Uterus (tissue), 4 donors: ENCODE data around the gene USF1. TPM values are rescaled to one million over a fixed set of nuclear protein-coding genes. Genes with fewer than 3 reads are reported as not detected.

ENCODE experiments used
- small RNA-seq: library from RNA; depleted of rRNA; stranded (forward); fragments of <200 nt; gene quantifications from one replicate; pipeline ENCODE3, GENCODE V24; 2016
- total RNA-seq, 4 donors: library from RNA; depleted of rRNA in 3 of 4; stranded (reverse); fragments of >200 nt in 3 of 4; gene quantifications; one replicate each; pipeline versions ENCODE4 v1.1.0 to v1.2.4, GENCODE V29; 2014 to 2023
- donor health status: DM: yes; HTN: yes; CAD: no.

Gene USF1
- total RNA-seq, 4 donors from 2014 or later, result 20.7 to 71.8 (median 44.2) TPM

Small RNAs within 50 kb of the gene (small RNA-seq; reads per million reads assigned to genes)
- gene AL591806.2, result not detected

Other genes with a start within 250 kb of the USF1 start
- under 1 TPM in 2 of 4 donors, not detected in 2; 0.35 to 0.70 TPM for gene LY9, start 249.8 kb downstream of the USF1 start, total RNA-seq
- gene CD244, start 183.1 kb downstream of the USF1 start, total RNA-seq, result 1 to 10 TPM in 1 of 4 donors, under 1 TPM in 1, not detected in 2; 0.52 to 1.2 TPM
- 1 to 10 TPM in 1 of 4 donors, under 1 TPM in 1, not detected in 2; 0.90 to 1.2 TPM for gene ITLN1, start 160.8 kb downstream of the USF1 start, total RNA-seq
- gene ITLN2, start 91.2 kb downstream of the USF1 start, total RNA-seq, result not detected
- gene F11R, start 24.8 kb downstream of the USF1 start, total RNA-seq, result 10 to 100 TPM; 22.6 to 45.3 (median 26.6) TPM
- gene TSTD1, start 7.0 kb downstream of the USF1 start, total RNA-seq, result 10 to 100 TPM in 1 of 4 donors, 1 to 10 TPM in 1, not detected in 2; 5.6 to 20.3 TPM
- 1 to 10 TPM in 3 of 4 donors, under 1 TPM in 1; 0.88 to 3.4 (median 2.6) TPM for gene ARHGAP30, start 23.9 kb upstream of the USF1 start, total RNA-seq
- gene NECTIN4, start 43.6 kb upstream of the USF1 start, total RNA-seq, result 1 to 10 TPM in 1 of 4 donors, not detected in 3; 2.1 TPM
- 10 to 100 TPM in 1 of 4 donors, 1 to 10 TPM in 2, under 1 TPM in 1; 0.51 to 12.1 (median 3.4) TPM for gene KLHDC9, start 52.4 kb upstream of the USF1 start, total RNA-seq
- gene PFDN2, start 72.1 kb upstream of the USF1 start, total RNA-seq, result 10 to 100 TPM in 3 of 4 donors, 1 to 10 TPM in 1; 3.3 to 38.9 (median 29.8) TPM
- 10 to 100 TPM in 3 of 4 donors, 1 to 10 TPM in 1; 1.0 to 36.9 (median 22.0) TPM for gene NIT1, start 72.1 kb upstream of the USF1 start, total RNA-seq
- gene DEDD, start 86.7 kb upstream of the USF1 start, total RNA-seq, result 10 to 100 TPM in 3 of 4 donors, 1 to 10 TPM in 1; 4.4 to 42.2 (median 36.1) TPM
- 100 to 1,000 TPM in 1 of 4 donors, 10 to 100 TPM in 2, 1 to 10 TPM in 1; 2.0 to 111 (median 62.9) TPM for gene UFC1, start 108.0 kb upstream of the USF1 start, total RNA-seq
- gene USP21, start 113.5 kb upstream of the USF1 start, total RNA-seq, result 10 to 100 TPM in 3 of 4 donors, 1 to 10 TPM in 1; 4.1 to 38.1 (median 29.9) TPM
- 10 to 100 TPM; 11.3 to 40.5 (median 21.6) TPM for gene PPOX, start 120.4 kb upstream of the USF1 start, total RNA-seq
- gene B4GALT3, start 131.5 kb upstream of the USF1 start, total RNA-seq, result 10 to 100 TPM in 3 of 4 donors, 1 to 10 TPM in 1; 1.0 to 23.9 (median 19.9) TPM
- 10 to 100 TPM in 3 of 4 donors, 1 to 10 TPM in 1; 1.3 to 41.5 (median 10.9) TPM for gene ADAMTS4, start 153.1 kb upstream of the USF1 start, total RNA-seq
- gene NDUFS2, start 156.4 kb upstream of the USF1 start, total RNA-seq, result 100 to 1,000 TPM in 1 of 4 donors, 10 to 100 TPM in 3; 43.8 to 107 (median 93.9) TPM
- gene FCER1G, start 169.3 kb upstream of the USF1 start, total RNA-seq, result 10 to 100 TPM in 3 of 4 donors, 1 to 10 TPM in 1; 1.3 to 39.4 (median 12.6) TPM
- not detected for gene APOA2, start 177.7 kb upstream of the USF1 start, total RNA-seq
- gene TOMM40L, start 180.1 kb upstream of the USF1 start, total RNA-seq, result 10 to 100 TPM in 1 of 4 donors, 1 to 10 TPM in 3; 2.6 to 13.2 (median 7.3) TPM
- not detected for gene NR1I3, start 192.2 kb upstream of the USF1 start, total RNA-seq
- gene PCP4L1, start 212.8 kb upstream of the USF1 start, total RNA-seq, result 1 to 10 TPM in 2 of 4 donors, under 1 TPM in 1, not detected in 1; 0.77 to 3.1 (median 1.9) TPM